ENCODE measurements around the gene SYT17.

SYT17 gene

GRCh38 chr16:19166500-19166899, 1.5 kb upstream of the SYT17 start:
- H4K20me1 ChIP-seq (ENCODE audit: insufficient read depth, low read length, poor library complexity, severe bottlenecking), result no peaks in the 10 kb centered on the region
- no peak overlapping the region for H3K4me3 ChIP-seq (ENCODE audit: low read length, poor library complexity, severe bottlenecking)
- no peaks in the 10 kb centered on the region for H3K4me1 ChIP-seq (ENCODE audit: insufficient read depth, low read length, poor library complexity, severe bottlenecking)
- H3K9me3 ChIP-seq (ENCODE audit: insufficient read depth, low read depth, low read length), result no peaks in the 10 kb centered on the region
- no peak for TF ChIP-seq CTCF (conservative IDR thresholded peaks at IDR 0.05; ENCODE audit: low read length)
- TF ChIP-seq EZH2phosphoT487 (IDR thresholded peaks at IDR 0.05; ENCODE audit: borderline replicate concordance), result no peak
- no peak overlapping the region for H3K4me2 ChIP-seq (ENCODE audit: low read depth, low read length, poor library complexity, severe bottlenecking)
- H3K9me2 ChIP-seq (replicated peaks; ENCODE audit: low read depth, low read length), result no peaks in the 10 kb centered on the region
- H2AFZ ChIP-seq (ENCODE audit: low read length), result no peak overlapping the region
- no peaks in the 10 kb centered on the region for H3F3A ChIP-seq (ENCODE audit: low read depth)
- H3K36me3 ChIP-seq (ENCODE audit: insufficient read depth, low read length), result no peaks in the 10 kb centered on the region
- no peak overlapping the region for H3K9ac ChIP-seq (ENCODE audit: low read depth, low read length, poor library complexity, severe bottlenecking)
- H3K27me3 ChIP-seq (ENCODE audit: insufficient read depth, low read length, poor library complexity, severe bottlenecking), result no peaks in the 10 kb centered on the region
- H3K79me2 ChIP-seq (ENCODE audit: insufficient read depth, low read length), result no peaks in the 10 kb centered on the region

- H4K20me1 ChIP-seq (ENCODE audit: insufficient read depth, low read length, poor library complexity, severe bottlenecking), result no peaks in the 10 kb centered on the region
- no peaks in the 10 kb centered on the region for H3K79me2 ChIP-seq (ENCODE audit: insufficient read depth, low read length)
- H3K4me1 ChIP-seq (ENCODE audit: insufficient read depth, low read length, poor library complexity, severe bottlenecking), result no peaks in the 10 kb centered on the region
- H3F3A ChIP-seq (ENCODE audit: low read depth), result no peaks in the 10 kb centered on the region
- no peak overlapping the region for H3K9ac ChIP-seq (ENCODE audit: low read depth, low read length, poor library complexity, severe bottlenecking)
- H3K9me3 ChIP-seq (ENCODE audit: insufficient read depth, low read depth, low read length), result no peaks in the 10 kb centered on the region
- no peak overlapping the region for H3K4me3 ChIP-seq (ENCODE audit: low read length, poor library complexity, severe bottlenecking)
- no peak overlapping the region for H2AFZ ChIP-seq (ENCODE audit: low read length)
- no peak overlapping the region for H3K4me2 ChIP-seq (ENCODE audit: low read depth, low read length, poor library complexity, severe bottlenecking)
- H3K9me2 ChIP-seq (replicated peaks; ENCODE audit: low read depth, low read length), result no peaks in the 10 kb centered on the region
- no peaks in the 10 kb centered on the region for H3K27me3 ChIP-seq (ENCODE audit: insufficient read depth, low read length, poor library complexity, severe bottlenecking)
- no peaks in the 10 kb centered on the region for H3K36me3 ChIP-seq (ENCODE audit: insufficient read depth, low read length)
- TF ChIP-seq EZH2phosphoT487 (IDR thresholded peaks at IDR 0.05; ENCODE audit: borderline replicate concordance) (no peak), CTCF (conservative IDR thresholded peaks at IDR 0.05; ENCODE audit: low read length) (no peak)
Observed at GRCh38 chr16:19168371-19169081, 486 bp downstream of the SYT17 start.

DNA sequence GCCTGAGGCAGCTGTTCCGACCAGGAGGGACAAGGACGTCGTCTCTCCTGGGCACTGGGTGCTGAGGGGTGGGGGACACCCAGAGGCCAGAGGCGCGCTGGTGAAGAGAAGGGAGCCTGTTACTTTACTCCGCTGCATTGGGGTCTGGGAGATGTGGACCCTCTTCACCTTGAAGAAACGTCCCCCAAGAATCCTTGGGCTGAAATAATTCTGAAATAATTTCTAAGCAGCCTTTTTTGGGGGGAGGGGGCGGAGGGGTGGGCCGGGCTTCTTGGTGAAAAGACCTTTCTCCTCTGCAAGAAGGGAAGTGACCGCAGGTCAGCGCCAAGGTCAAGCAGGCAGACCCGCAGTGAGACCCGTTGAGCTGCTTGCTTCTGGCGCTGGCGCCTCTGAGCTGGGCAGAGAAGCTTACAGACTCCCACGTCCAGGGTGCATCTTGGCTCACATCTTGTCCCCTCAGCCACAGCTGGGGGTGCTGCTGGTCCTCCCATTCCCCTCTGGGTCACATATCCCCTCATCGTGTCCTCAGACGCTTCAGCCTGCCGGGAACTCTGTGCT, 1.1 kb downstream of the SYT17 start:
- Histone ChIP-seq H3K36me3 (ENCODE audit: insufficient read depth, low read length) (no peaks in the 10 kb centered on the region), H3K9me2 (replicated peaks; ENCODE audit: low read depth, low read length) (no peaks in the 10 kb centered on the region), H3F3A (ENCODE audit: low read depth) (no peaks in the 10 kb centered on the region), H3K4me2 (ENCODE audit: low read depth, low read length, poor library complexity, severe bottlenecking) (no peak overlapping the region), H3K4me3 (ENCODE audit: low read length, poor library complexity, severe bottlenecking) (no peak overlapping the region), H2AFZ (ENCODE audit: low read length) (no peak overlapping the region), H3K9me3 (ENCODE audit: insufficient read depth, low read depth, low read length) (no peaks in the 10 kb centered on the region; the same call in 1 of the 2 replicates), H3K79me2 (ENCODE audit: insufficient read depth, low read length) (no peaks in the 10 kb centered on the region), H3K4me1 (ENCODE audit: insufficient read depth, low read length, poor library complexity, severe bottlenecking) (no peaks in the 10 kb centered on the region), H3K27me3 (ENCODE audit: insufficient read depth, low read length, poor library complexity, severe bottlenecking) (no peaks in the 10 kb centered on the region), H3K9ac (ENCODE audit: low read depth, low read length, poor library complexity, severe bottlenecking) (no peak overlapping the region), H4K20me1 (ENCODE audit: insufficient read depth, low read length, poor library complexity, severe bottlenecking) (no peaks in the 10 kb centered on the region)
- no peak for TF ChIP-seq EZH2phosphoT487 (IDR thresholded peaks at IDR 0.05; ENCODE audit: borderline replicate concordance)
- no peak for TF ChIP-seq CTCF (conservative IDR thresholded peaks at IDR 0.05; ENCODE audit: low read length)

Data from Loucy (cell line).